Measurements from ENCODE around the gene AGFG2. TPM values are rescaled to one million over a fixed set of nuclear protein-coding genes. Genes with fewer than 3 reads are reported as not detected.

The AGFG2 gene
- total and polyA plus RNA-seq, 2 of the 13 experiments (the other 11 are each of a cell fraction or from before 2014, with no cell fraction given) = 125 to 132 TPM

GRCh38 chr7:100599911-100600729 lies 61.1 kb downstream of the AGFG2 start:
- 0 out of 2 replicates have a peak overlapping the region, but pooled peaks have one; percentile 13 for H3K9ac ChIP-seq (ENCODE audit: insufficient read depth, low read depth, low read length)
- POLR2A ChIA-PET = interaction anchor here (0.5 to 3.3 kb wide), 2 partner anchors 14 to 32 kb away, joined by 7 to 19 read pairs; partner anchors contain the start of genes FBXO24 and LRCH4
- peak; percentile 18; the same call in 1 of the 2 replicates for TF ChIP-seq SIN3A (IDR thresholded peaks at IDR 0.05; ENCODE audit: borderline replicate concordance, low read depth, low read length)
- no peak for TF ChIP-seq FOXC1 (CRISPR knock-in tag; IDR thresholded peaks at IDR 0.05; ENCODE audit: borderline replicate concordance)
- no peak for TF ChIP-seq LCORL (IDR thresholded peaks at IDR 0.05)
- TF ChIP-seq LCORL (CRISPR knock-in tag; IDR thresholded peaks at IDR 0.05) = 0 out of 2 replicates have a peak, but pooled peaks have one; percentile 28
- TF ChIP-seq NFE2L2 (IDR thresholded peaks at IDR 0.05; ENCODE audit: low read length) = no peak
- TF ChIP-seq DMTF1 (CRISPR knock-in tag; IDR thresholded peaks at IDR 0.05) = no peak
- no peak for TF ChIP-seq HOXA5 (CRISPR knock-in tag; IDR thresholded peaks at IDR 0.05)
- TF ChIP-seq ETV5 (CRISPR knock-in tag; IDR thresholded peaks at IDR 0.05; ENCODE audit: borderline replicate concordance) = 0 out of 2 replicates have a peak, but pooled peaks have one; percentile 34
- TF ChIP-seq HNRNPL (IDR thresholded peaks at IDR 0.05; ENCODE audit: low read depth, low read length) = peak; percentile 93
- TF ChIP-seq GABPB1 (CRISPR knock-in tag; IDR thresholded peaks at IDR 0.05) = peak; percentile 32; the same call in 1 of the 2 replicates
- TF ChIP-seq IKZF4 (CRISPR knock-in tag; IDR thresholded peaks at IDR 0.05; ENCODE audit: borderline replicate concordance, low read depth, not compliant biosample characterization) = no peak
- TF ChIP-seq HMGXB4 (CRISPR knock-in tag; IDR thresholded peaks at IDR 0.05; ENCODE audit: borderline replicate concordance in 1 of 2, low read depth in 1 of 2) = 0 out of 4 replicates have a peak, but pooled peaks have one; percentile 34 to 45
- no peak for TF ChIP-seq AKNA (CRISPR knock-in tag; IDR thresholded peaks at IDR 0.05; ENCODE audit: borderline replicate concordance)
- no peak for TF ChIP-seq NFATC3 (CRISPR knock-in tag; IDR thresholded peaks at IDR 0.05)

More at GRCh38 chr7:100599911-100600729, 61.1 kb downstream of the AGFG2 start:
- Histone ChIP-seq H3K27ac (ENCODE audit: extremely low read length, insufficient read depth, low read length) (no peak overlapping the region), H3K36me3 (replicated peaks in 1 of 2; ENCODE audit: control insufficient read depth in 1 of 2, insufficient read depth in 2 of 2, low read length in 2 of 2) (no peaks in the 10 kb centered on the region), H2AFZ (ENCODE audit: low read length) (no peak overlapping the region), H3K4me1 (ENCODE audit: insufficient read depth, low read length) (peaks cover 44% of the 10 kb centered on the region), H4K20me1 (ENCODE audit: insufficient read depth, low read length) (no peaks in the 10 kb centered on the region), H3K79me2 (ENCODE audit: insufficient read depth, low read length) (no peaks in the 10 kb centered on the region), H3K4me3 (replicated peaks in 1 of 3; ENCODE audit: insufficient read depth in 1 of 3, low read depth in 2 of 3, low read length in 3 of 3) (peak overlapping the region in 1 of 3 experiments; percentile 54; a peak in 1 of 6 replicates), H3K27me3 (ENCODE audit: control insufficient read depth in 1 of 2, insufficient read depth in 2 of 2, low read length in 2 of 2) (peaks cover 2 to 9% of the 10 kb centered on the region in 2 experiments; a peak in 1 of 5 replicates), H3K9me3 (ENCODE audit: low read length) (no peaks in the 10 kb centered on the region), H3K4me2 (ENCODE audit: low read depth, low read length) (peak overlapping the region; percentile 64)
- 4% methylated on average over 7 of the region's 18 CpGs for WGBS (ENCODE audit: low lambda C conversion rate)
- DNase-seq (ENCODE audit: low spot score) (no peak), FAIRE-seq (no peak), ATAC-seq (peak; percentile 68)
- in situ Hi-C loops (cut with HindIII; ENCODE audit: extremely low pct_ligation_motif_present, low pct_unique_long_range_greater_than_20kb) = no loop called here
- intact Hi-C loops (cut with micrococcal nuclease; ENCODE audit: unreplicated experiment) = no loop called here
- BruUV-seq (replicated peaks) = no TSS peak
- CTCF ChIA-PET (ENCODE audit: low intra/inter-chr PET ratio, low total read pairs) = no interaction called here
